ENCODE measurements around the gene SMAP2.

Gene SMAP2

GRCh38 chr1:40393173-40393572 is 19.6 kb downstream of the SMAP2 start:
- intact Hi-C loops (cut with DNase I; ENCODE audit: low total_unique reads): no loop called here

GRCh38 chr1:40394491-40395172 is 21.1 kb downstream of the SMAP2 start:
- Histone ChIP-seq H3K27ac (peak overlapping the region; percentile 57 to 67), H3K36me3 (no peaks in the 10 kb centered on the region), H3K9me3 (no peaks in the 10 kb centered on the region), H3K4me1 (peaks cover 0 to 88% (median 28%) of the 10 kb centered on the region in 4 donors), H3K27me3 (no peaks in the 10 kb centered on the region), H3K4me3 (no peak overlapping the region)
- no peak for TF ChIP-seq CTCF (IDR thresholded peaks at IDR 0.05)
- intact Hi-C loops (cut with DNase I; ENCODE audit: low total_unique reads): no loop called here
- DNase-seq: no peak

More at GRCh38 chr1:40393173-40393572, 19.6 kb downstream of the SMAP2 start:
- Histone ChIP-seq H3K4me1 (peaks cover 0 to 88% (median 29%) of the 10 kb centered on the region in 4 donors), H3K27me3 (no peaks in the 10 kb centered on the region), H3K9me3 (no peaks in the 10 kb centered on the region), H3K27ac (no peak overlapping the region), H3K36me3 (peaks cover 0 to 4% (median 0%) of the 10 kb centered on the region in 3 donors), H3K4me3 (no peak overlapping the region)
- no peak for DNase-seq
- no peak for TF ChIP-seq CTCF (IDR thresholded peaks at IDR 0.05)

GRCh38 chr1:40395190-40396175 is 22.0 kb downstream of the SMAP2 start:
- no peak for TF ChIP-seq CTCF (IDR thresholded peaks at IDR 0.05)
- no peak overlapping the region for H3K4me3 ChIP-seq
- peaks cover 0 to 88% (median 26%) of the 10 kb centered on the region in 4 donors for H3K4me1 ChIP-seq
- H3K9me3 ChIP-seq: no peaks in the 10 kb centered on the region
- DNase-seq: no peak
- intact Hi-C loops (cut with DNase I; ENCODE audit: low total_unique reads): no loop called here
- peak overlapping the region; percentile 57 to 67 for H3K27ac ChIP-seq
- H3K27me3 ChIP-seq: no peaks in the 10 kb centered on the region
- no peaks in the 10 kb centered on the region for H3K36me3 ChIP-seq

- no peaks in the 10 kb centered on the region for H3K27me3 ChIP-seq
- peaks cover 0 to 88% (median 23%) of the 10 kb centered on the region in 4 donors for H3K4me1 ChIP-seq
- intact Hi-C loops (cut with DNase I; ENCODE audit: low total_unique reads): no loop called here
- peak overlapping the region; percentile 53 to 57 for H3K27ac ChIP-seq
- DNase-seq: no peak
- no peaks in the 10 kb centered on the region for H3K9me3 ChIP-seq
- H3K4me3 ChIP-seq: no peak overlapping the region
- H3K36me3 ChIP-seq: no peaks in the 10 kb centered on the region
- TF ChIP-seq CTCF (IDR thresholded peaks at IDR 0.05): no peak
Measured at GRCh38 chr1:40396420-40396819, 22.9 kb downstream of the SMAP2 start.

- intact Hi-C loops (cut with DNase I; ENCODE audit: low total_unique reads): no loop called here
- DNase-seq: no peak
- peak overlapping the region; percentile 53 to 57 for H3K27ac ChIP-seq
- H3K4me1 ChIP-seq: peaks cover 0 to 79% (median 20%) of the 10 kb centered on the region in 4 donors
- H3K9me3 ChIP-seq: no peaks in the 10 kb centered on the region
- H3K36me3 ChIP-seq: no peaks in the 10 kb centered on the region
- no peak overlapping the region for H3K4me3 ChIP-seq
- TF ChIP-seq CTCF (IDR thresholded peaks at IDR 0.05): no peak
- no peaks in the 10 kb centered on the region for H3K27me3 ChIP-seq
Measured at GRCh38 chr1:40397258-40397657, 23.7 kb downstream of the SMAP2 start.
